Effector memory CD8-positive, alpha-beta T cell (primary cell): Measurements from ENCODE around the gene POLR2M.
A peak's percentile ranks its signal among the peaks of the same experiment; 100 is the strongest.

Experiments used
- ATAC-seq: fragments of 150-1000 bp; cut with Tn5 transposase; replicated peaks from 2 replicates; pipeline ENCODE4 v1.10.0; 2021; ENCODE audit warnings: mild to moderate bottlenecking, moderate library complexity
- DNase-seq, 3 experiments: peaks; one replicate each; pipeline ENCODE4 v3.0.0; 2021
- H3K27ac Mint-ChIP-seq, 2 donors: one replicate each; pipeline ENCODE4 v1.8.0; 2022; ENCODE audit warnings: mild to moderate bottlenecking in 2 of 2, mixed read lengths in 2 of 2, moderate library complexity in 2 of 2
- H3K27me3 Mint-ChIP-seq, 2 donors: one replicate each; pipeline ENCODE4 v1.8.0; 2022; ENCODE audit warnings: mixed read lengths in 2 of 2
- H3K36me3 Mint-ChIP-seq: one replicate; pipeline ENCODE4 v1.8.0; 2022; ENCODE audit warnings: mild to moderate bottlenecking, moderate library complexity, mixed read lengths; ENCODE audit not compliant: insufficient read depth
- H3K4me1 Mint-ChIP-seq, 2 donors: one replicate each; pipeline ENCODE4 v1.8.0; 2022; ENCODE audit warnings: low read depth in 2 of 2, mixed read lengths in 2 of 2
- H3K4me3 Mint-ChIP-seq, 2 donors: one replicate each; pipeline ENCODE4 v1.8.0; 2022; ENCODE audit warnings: mild to moderate bottlenecking in 2 of 2, mixed read lengths in 2 of 2, moderate library complexity in 2 of 2
- H3K9me3 Mint-ChIP-seq, 2 donors: one replicate each; pipeline ENCODE4 v1.8.0; 2022; ENCODE audit warnings: mixed read lengths in 2 of 2

POLR2M gene

GRCh38 chr15:57735431-57735830 is 28.9 kb downstream of the POLR2M start:
- DNase-seq (no peak), ATAC-seq (no peak)
- Mint-ChIP-seq H3K9me3 (no peaks in the 10 kb centered on the region), H3K27ac (no peak overlapping the region), H3K4me1 (no peaks in the 10 kb centered on the region), H3K27me3 (no peaks in the 10 kb centered on the region), H3K4me3 (no peak overlapping the region), H3K36me3 (peaks cover 7% of the 10 kb centered on the region)

DNA sequence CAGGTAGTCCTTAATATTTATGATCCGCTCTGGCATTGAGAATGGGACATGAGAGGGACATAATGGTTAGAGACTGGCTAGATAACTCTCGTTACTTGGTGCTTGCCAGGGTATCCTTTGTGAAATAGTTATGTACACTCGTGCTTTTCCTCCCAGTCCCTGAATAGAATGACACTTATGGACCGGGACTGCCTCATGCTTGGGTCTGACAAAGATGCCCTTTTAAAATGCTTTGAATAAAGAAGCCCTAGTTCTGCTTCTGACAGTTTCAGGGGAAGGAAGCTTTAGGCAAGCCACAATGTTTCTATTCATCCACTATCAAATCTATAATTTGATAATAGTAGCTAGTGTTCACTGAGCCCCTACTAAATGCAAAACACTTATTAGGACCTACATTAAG is 29.4 kb downstream of the POLR2M start:
- DNase-seq (no peak), ATAC-seq (no peak)
- Mint-ChIP-seq H3K27ac (peak overlapping the region in 1 of 2 donors; percentile 25), H3K4me3 (no peak overlapping the region), H3K36me3 (peaks cover 7% of the 10 kb centered on the region), H3K4me1 (no peaks in the 10 kb centered on the region), H3K9me3 (no peaks in the 10 kb centered on the region), H3K27me3 (no peaks in the 10 kb centered on the region)

DNA sequence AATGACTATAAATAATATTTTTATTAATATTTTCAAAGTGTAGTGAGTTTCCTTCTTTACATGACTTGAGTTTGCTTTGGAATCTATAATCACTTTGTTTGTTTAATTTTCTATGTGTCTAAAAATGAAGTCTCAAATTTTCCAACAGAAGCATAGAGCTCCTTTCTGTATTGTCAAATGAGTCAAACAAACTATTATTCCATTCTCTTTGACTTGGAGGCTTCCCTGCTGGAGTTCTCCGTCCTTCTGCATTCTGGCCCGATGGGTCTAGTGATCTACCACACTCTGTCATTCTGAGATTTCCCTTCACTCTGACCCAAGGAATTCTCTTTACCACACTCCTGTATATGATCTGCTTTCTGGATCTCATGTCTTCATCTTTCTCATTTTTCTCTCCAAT is 30.1 kb downstream of the POLR2M start:
- no peaks in the 10 kb centered on the region for H3K4me1 Mint-ChIP-seq
- H3K27ac Mint-ChIP-seq, result no peak overlapping the region
- H3K36me3 Mint-ChIP-seq, result peaks cover 5% of the 10 kb centered on the region

DNA sequence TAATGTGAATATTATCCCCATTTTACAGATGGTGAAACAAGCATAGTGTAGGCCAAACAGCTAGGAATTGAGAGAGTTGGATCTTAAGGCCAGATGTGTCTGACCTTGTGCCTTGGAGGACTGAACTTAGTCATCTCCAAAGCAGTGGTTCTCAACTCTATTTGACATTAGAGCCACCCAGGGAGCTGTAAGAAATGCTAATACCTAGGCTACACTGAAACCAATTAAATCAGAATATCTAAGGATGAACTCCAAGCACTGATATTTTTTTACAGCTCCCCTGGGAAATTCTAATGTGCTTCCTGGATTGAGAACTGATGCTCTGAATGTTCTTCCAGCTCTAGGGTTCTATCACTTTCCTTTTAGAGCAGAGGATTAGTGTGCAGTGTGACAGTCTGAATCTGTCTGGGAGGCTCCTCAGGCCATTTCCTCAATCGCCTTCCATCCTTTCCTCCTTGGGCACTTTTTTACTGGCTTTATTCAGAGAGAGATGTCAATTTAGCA is 32.3 kb downstream of the POLR2M start:
- H3K4me1 Mint-ChIP-seq, result no peaks in the 10 kb centered on the region
- no peak for DNase-seq
- H3K27me3 Mint-ChIP-seq, result no peaks in the 10 kb centered on the region
- H3K9me3 Mint-ChIP-seq, result no peaks in the 10 kb centered on the region
- no peak for ATAC-seq
- no peaks in the 10 kb centered on the region for H3K36me3 Mint-ChIP-seq
- no peak overlapping the region for H3K27ac Mint-ChIP-seq
- no peak overlapping the region for H3K4me3 Mint-ChIP-seq

More for the DNA sequence above, 30.1 kb downstream of the POLR2M start:
- Mint-ChIP-seq H3K4me3 (no peak overlapping the region), H3K9me3 (no peaks in the 10 kb centered on the region), H3K27me3 (no peaks in the 10 kb centered on the region)
- ATAC-seq, result no peak
- no peak for DNase-seq

GRCh38 chr15:57740048-57740447 is 33.5 kb downstream of the POLR2M start:
- Mint-ChIP-seq H3K9me3 (no peaks in the 10 kb centered on the region), H3K4me1 (no peaks in the 10 kb centered on the region), H3K27ac (no peak overlapping the region), H3K36me3 (no peaks in the 10 kb centered on the region), H3K4me3 (no peak overlapping the region), H3K27me3 (no peaks in the 10 kb centered on the region)
- DNase-seq (no peak), ATAC-seq (no peak)

DNA sequence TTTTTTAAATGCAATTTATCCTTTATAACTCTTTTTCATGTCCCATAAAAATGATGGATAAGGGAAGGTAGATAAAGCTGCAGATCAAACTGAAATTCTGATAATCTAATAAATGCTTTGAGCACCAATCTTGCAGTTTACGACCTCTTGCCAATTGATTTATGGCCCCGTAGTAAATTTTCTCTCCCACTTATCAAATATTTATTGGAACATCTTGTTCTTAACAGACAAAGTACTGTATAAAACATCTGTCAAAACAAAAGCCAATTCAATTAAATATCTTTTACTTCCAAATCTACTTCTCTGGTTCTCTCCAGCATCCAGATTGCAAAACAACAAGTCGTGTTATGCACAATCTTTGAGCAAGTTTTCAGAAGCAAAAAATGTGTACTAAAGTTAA is 34.6 kb downstream of the POLR2M start:
- DNase-seq (no peak), ATAC-seq (no peak)
- Mint-ChIP-seq H3K36me3 (no peaks in the 10 kb centered on the region), H3K27ac (no peak overlapping the region), H3K27me3 (no peaks in the 10 kb centered on the region), H3K9me3 (peaks cover 0 to under 1% of the 10 kb centered on the region in 2 donors), H3K4me1 (no peaks in the 10 kb centered on the region), H3K4me3 (no peak overlapping the region)

DNA sequence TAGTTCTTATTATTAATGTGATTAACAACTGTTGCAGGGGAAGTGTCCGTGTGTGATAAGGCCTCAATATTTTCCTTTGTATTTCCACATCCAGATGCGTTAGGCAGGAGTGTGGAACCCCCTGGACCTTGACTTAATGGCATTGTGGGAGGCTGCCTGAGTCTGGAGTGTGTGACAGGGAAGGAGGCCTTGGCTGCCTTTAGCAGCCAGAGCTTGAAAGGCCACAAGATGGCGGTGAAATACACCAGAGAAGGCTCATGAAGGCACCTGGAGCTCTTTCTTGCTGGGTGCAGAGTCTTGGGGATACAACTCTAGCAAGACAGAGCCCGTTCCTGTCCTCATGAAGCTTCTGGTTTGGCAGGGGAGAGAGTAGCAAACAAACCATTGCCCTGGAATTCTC is 36.9 kb downstream of the POLR2M start:
- no peaks in the 10 kb centered on the region for H3K36me3 Mint-ChIP-seq
- DNase-seq (no peak), ATAC-seq (no peak)
- no peak overlapping the region for H3K4me3 Mint-ChIP-seq
- no peaks in the 10 kb centered on the region for H3K4me1 Mint-ChIP-seq
- peaks cover 0 to 2% of the 10 kb centered on the region in 2 donors for H3K9me3 Mint-ChIP-seq
- H3K27me3 Mint-ChIP-seq, result no peaks in the 10 kb centered on the region
- no peak overlapping the region for H3K27ac Mint-ChIP-seq

DNA sequence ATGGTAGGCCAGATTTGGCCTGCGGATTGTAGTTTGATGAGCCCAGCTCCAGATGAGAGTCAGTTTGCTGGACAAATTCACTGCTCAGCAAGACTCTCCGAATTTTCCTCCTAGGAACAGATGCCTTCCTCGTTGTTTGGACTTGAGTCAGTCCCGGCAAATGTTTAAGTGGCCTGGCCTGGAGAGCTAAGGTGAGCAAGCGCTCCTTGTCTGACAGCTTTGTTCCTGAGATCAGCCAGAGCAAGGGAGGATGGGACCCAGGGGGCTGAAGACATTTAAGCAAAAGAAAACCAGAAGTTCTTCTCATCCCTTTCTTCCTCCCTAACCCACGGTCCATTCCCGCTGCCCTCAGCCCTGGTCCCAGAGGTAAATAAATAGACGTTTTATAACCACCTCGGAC is 40.3 kb downstream of the POLR2M start:
- no peak for DNase-seq

GRCh38 chr15:57747206-57747896 is 40.8 kb downstream of the POLR2M start:
- H3K27me3 Mint-ChIP-seq, result no peaks in the 10 kb centered on the region
- peaks cover 0 to 2% of the 10 kb centered on the region in 2 donors for H3K9me3 Mint-ChIP-seq
- no peaks in the 10 kb centered on the region for H3K36me3 Mint-ChIP-seq
- H3K4me3 Mint-ChIP-seq, result no peak overlapping the region
- H3K4me1 Mint-ChIP-seq, result no peaks in the 10 kb centered on the region
- H3K27ac Mint-ChIP-seq, result no peak overlapping the region
- DNase-seq (no peak), ATAC-seq (peak; percentile 32)

More for the DNA sequence above, 40.3 kb downstream of the POLR2M start:
- Mint-ChIP-seq H3K36me3 (no peaks in the 10 kb centered on the region), H3K4me1 (no peaks in the 10 kb centered on the region), H3K27ac (no peak overlapping the region), H3K27me3 (no peaks in the 10 kb centered on the region), H3K9me3 (peaks cover 0 to 2% of the 10 kb centered on the region in 2 donors), H3K4me3 (no peak overlapping the region)
- ATAC-seq, result no peak

GRCh38 chr15:57751177-57751800 is 44.8 kb downstream of the POLR2M start:
- ATAC-seq (no peak), DNase-seq (no peak)
- Mint-ChIP-seq H3K27me3 (no peaks in the 10 kb centered on the region), H3K27ac (no peak overlapping the region), H3K4me3 (no peak overlapping the region), H3K9me3 (no peaks in the 10 kb centered on the region), H3K36me3 (no peaks in the 10 kb centered on the region), H3K4me1 (no peaks in the 10 kb centered on the region)

DNA sequence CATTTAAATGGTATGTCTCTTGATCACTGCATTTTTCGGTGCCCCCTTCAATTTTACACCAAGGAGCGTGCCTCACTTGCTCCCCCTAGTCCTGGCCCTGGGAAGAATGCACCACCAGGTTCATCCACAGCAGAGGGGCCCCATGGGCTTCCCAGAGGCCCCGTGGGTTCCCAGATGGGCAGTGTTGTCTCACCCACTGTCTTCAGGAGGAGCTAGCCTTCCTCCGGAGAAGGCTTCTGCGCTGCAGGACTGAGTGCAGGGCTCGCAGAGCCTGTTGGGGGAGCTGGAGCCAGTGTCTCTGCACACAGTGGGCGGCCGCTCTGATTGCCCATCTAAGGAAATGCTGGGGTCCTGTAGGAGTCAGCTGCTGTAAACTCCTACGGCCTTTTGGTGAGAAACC is 45.9 kb downstream of the POLR2M start:
- Mint-ChIP-seq H3K27ac (no peak overlapping the region), H3K4me1 (no peaks in the 10 kb centered on the region), H3K36me3 (no peaks in the 10 kb centered on the region), H3K27me3 (no peaks in the 10 kb centered on the region), H3K9me3 (no peaks in the 10 kb centered on the region), H3K4me3 (no peak overlapping the region)
- no peak for DNase-seq
- ATAC-seq, result no peak

- ATAC-seq (no peak), DNase-seq (no peak)
- Mint-ChIP-seq H3K4me3 (no peak overlapping the region), H3K27me3 (no peaks in the 10 kb centered on the region), H3K4me1 (no peaks in the 10 kb centered on the region), H3K27ac (no peak overlapping the region), H3K9me3 (no peaks in the 10 kb centered on the region), H3K36me3 (no peaks in the 10 kb centered on the region)
Measured at GRCh38 chr15:57752840-57753239, 46.3 kb downstream of the POLR2M start.

DNA sequence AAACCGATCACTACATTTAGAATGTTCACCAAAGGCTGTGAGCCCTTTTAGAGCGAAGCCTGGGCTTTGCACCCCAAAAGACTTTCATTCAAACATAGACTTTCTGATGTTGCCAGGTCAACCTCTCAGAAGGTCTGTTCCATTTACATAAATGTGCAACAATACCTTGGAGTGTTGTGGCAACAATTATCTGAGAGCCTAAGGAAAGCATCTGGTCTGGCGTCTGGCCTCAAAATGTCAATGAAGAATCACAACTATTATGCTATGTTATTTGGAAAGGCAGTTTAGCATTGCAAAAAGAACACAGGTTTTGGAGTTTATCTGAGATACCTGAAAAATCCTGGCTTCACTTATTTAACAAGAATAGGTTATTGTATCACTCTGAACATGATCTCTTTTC is 50.0 kb downstream of the POLR2M start:
- no peak overlapping the region for H3K27ac Mint-ChIP-seq
- no peaks in the 10 kb centered on the region for H3K27me3 Mint-ChIP-seq
- H3K9me3 Mint-ChIP-seq, result no peaks in the 10 kb centered on the region
- H3K36me3 Mint-ChIP-seq, result no peaks in the 10 kb centered on the region
- no peak for ATAC-seq
- H3K4me1 Mint-ChIP-seq, result no peaks in the 10 kb centered on the region
- no peak for DNase-seq
- no peak overlapping the region for H3K4me3 Mint-ChIP-seq

DNA sequence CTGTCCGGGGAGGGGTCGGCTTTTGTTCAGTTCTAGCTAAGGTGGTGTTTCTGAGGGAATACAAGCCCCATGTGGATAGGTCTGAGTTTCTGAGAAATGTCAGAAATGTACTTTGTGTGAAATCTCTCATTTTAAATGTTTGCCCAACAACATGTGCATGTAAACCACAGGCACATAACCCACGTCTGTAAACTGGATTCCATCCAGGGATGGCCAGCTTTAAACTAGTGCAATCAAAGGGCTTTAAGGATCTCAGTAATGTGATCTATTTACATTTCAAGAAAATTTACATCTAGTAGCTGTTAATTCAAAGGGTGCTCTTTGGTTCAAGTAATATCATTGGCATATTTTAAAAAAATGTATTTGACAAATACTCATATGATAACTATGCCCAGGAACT is 52.0 kb downstream of the POLR2M start:
- H3K4me3 Mint-ChIP-seq, result no peak overlapping the region
- no peaks in the 10 kb centered on the region for H3K4me1 Mint-ChIP-seq
- ATAC-seq (no peak), DNase-seq (no peak)
- no peaks in the 10 kb centered on the region for H3K27me3 Mint-ChIP-seq
- H3K36me3 Mint-ChIP-seq, result no peaks in the 10 kb centered on the region
- no peaks in the 10 kb centered on the region for H3K9me3 Mint-ChIP-seq
- H3K27ac Mint-ChIP-seq, result no peak overlapping the region
